ENCODE measurements around the gene SMARCA5. TPM values are rescaled to one million over a fixed set of nuclear protein-coding genes. Genes with fewer than 3 reads are reported as not detected.
A peak's percentile ranks its signal among the peaks of the same experiment; 100 is the strongest.

Gene SMARCA5
- total and polyA plus RNA-seq, 7 donors: 9.6 to 46.4 (median 35.3) TPM

DNA sequence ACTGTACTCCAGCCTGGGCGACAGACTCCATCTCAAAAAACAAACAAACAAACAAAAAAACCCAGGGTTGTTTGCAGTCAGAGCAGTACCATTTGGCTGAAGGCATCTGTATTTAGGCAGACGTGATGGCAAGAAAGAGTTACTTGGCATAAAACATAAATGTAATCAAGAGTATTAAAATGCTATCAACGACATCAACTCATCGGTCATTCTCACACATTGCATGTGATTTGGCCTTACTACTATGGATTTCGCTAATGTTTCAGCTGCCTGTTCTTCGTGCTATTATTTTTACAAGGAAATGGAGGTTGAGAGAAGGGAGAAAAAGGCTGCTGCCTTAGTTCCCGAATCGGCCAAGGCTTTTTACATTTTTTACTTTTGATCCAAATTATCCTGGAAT is 15.5 kb upstream of the SMARCA5 start:
- H3K9me3 ChIP-seq: no peaks in the 10 kb centered on the region
- DNase-seq: no peak
- no peaks in the 10 kb centered on the region for H3K4me1 ChIP-seq
- 84 to 87% methylated on average over 8 of the region's 8 CpGs for WGBS, 2 donors
- H3K36me3 ChIP-seq: no peaks in the 10 kb centered on the region
- no peak overlapping the region for H3K27ac ChIP-seq
- intact Hi-C loops (cut with DNase I): no loop called here
- TF ChIP-seq, protein P1, sequence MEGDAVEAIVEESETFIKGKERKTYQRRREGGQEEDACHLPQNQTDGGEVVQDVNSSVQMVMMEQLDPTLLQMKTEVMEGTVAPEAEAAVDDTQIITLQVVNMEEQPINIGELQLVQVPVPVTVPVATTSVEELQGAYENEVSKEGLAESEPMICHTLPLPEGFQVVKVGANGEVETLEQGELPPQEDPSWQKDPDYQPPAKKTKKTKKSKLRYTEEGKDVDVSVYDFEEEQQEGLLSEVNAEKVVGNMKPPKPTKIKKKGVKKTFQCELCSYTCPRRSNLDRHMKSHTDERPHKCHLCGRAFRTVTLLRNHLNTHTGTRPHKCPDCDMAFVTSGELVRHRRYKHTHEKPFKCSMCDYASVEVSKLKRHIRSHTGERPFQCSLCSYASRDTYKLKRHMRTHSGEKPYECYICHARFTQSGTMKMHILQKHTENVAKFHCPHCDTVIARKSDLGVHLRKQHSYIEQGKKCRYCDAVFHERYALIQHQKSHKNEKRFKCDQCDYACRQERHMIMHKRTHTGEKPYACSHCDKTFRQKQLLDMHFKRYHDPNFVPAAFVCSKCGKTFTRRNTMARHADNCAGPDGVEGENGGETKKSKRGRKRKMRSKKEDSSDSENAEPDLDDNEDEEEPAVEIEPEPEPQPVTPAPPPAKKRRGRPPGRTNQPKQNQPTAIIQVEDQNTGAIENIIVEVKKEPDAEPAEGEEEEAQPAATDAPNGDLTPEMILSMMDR (IDR thresholded peaks at IDR 0.05): no peak
- no peak for TF ChIP-seq POLR2A (IDR thresholded peaks at IDR 0.05)
- no peak for TF ChIP-seq EP300 (IDR thresholded peaks at IDR 0.05)
- no peak for TF ChIP-seq POLR2AphosphoS5 (IDR thresholded peaks at IDR 0.05)
- H3K27me3 ChIP-seq: no peaks in the 10 kb centered on the region
- no peak overlapping the region for H3K4me3 ChIP-seq

- DNase-seq: no peak
- no peaks in the 10 kb centered on the region for H3K36me3 ChIP-seq
- no peaks in the 10 kb centered on the region for H3K9me3 ChIP-seq
- no peak for TF ChIP-seq EP300 (IDR thresholded peaks at IDR 0.05)
- TF ChIP-seq POLR2A (IDR thresholded peaks at IDR 0.05): no peak
- TF ChIP-seq, protein P1 (IDR thresholded peaks at IDR 0.05): no peak
- no peak for TF ChIP-seq POLR2AphosphoS5 (IDR thresholded peaks at IDR 0.05)
- H3K4me3 ChIP-seq: no peak overlapping the region
- no peaks in the 10 kb centered on the region for H3K4me1 ChIP-seq
- no peak overlapping the region for H3K27ac ChIP-seq
- no peaks in the 10 kb centered on the region for H3K27me3 ChIP-seq
- 53 to 80% methylated on average over 1 of the region's 1 CpG for whole genome bisulfite sequencing, 2 donors
- intact Hi-C loops (cut with DNase I): no loop called here
Measured at GRCh38 chr4:143502231-143502630, 11.3 kb upstream of the SMARCA5 start.

DNA sequence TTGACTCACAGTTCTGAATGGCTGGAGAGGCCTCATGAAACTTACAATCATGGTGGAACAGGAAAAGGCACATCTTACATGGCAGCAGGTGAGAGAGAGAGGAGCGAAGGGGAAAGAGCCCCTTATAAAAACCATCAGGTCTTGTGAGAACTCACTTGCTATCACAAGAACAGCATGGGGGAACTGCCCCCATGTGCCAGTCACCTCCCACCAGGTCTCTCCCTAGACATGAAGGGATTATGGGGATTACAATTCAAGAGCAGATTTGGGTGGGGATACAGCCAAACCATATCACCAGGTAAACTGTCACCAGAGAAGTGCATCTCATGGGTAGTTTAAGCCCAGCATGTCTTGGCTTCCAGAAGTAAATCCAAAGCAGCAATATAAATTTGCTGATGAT is 7.5 kb upstream of the SMARCA5 start:
- no peaks in the 10 kb centered on the region for H3K36me3 ChIP-seq
- no peak overlapping the region for H3K4me3 ChIP-seq
- no peaks in the 10 kb centered on the region for H3K9me3 ChIP-seq
- H3K27me3 ChIP-seq: no peaks in the 10 kb centered on the region
- intact Hi-C loops (cut with DNase I): no loop called here
- 81 to 91% methylated on average over 1 of the region's 1 CpG for WGBS, 2 donors
- no peak overlapping the region for H3K27ac ChIP-seq
- DNase-seq: no peak
- H3K4me1 ChIP-seq: no peaks in the 10 kb centered on the region
- TF ChIP-seq POLR2A (IDR thresholded peaks at IDR 0.05) (no peak), POLR2AphosphoS5 (IDR thresholded peaks at IDR 0.05) (no peak)
- TF ChIP-seq, protein P1 (IDR thresholded peaks at IDR 0.05): no peak

DNA sequence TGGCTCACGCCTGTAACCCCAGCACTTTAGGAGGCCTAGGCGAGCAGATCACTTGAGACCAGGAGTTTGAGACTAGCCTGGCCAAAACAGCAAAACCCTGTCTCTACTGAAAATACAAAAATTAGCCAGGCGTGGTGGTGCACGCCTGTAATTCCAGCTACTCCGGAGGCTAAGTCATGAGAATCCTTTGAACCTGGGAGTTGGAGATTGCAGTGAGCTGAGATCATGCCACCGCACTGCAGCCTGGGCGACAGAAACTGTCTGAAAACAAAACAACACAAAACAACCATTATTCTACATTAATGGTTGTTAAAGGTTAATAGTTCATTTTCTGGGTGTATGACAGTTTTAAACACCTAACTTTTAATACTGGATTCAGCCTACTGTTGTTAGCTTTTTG is 1.6 kb upstream of the SMARCA5 start:
- Histone ChIP-seq H3K27ac (no peak overlapping the region), H3K36me3 (no peaks in the 10 kb centered on the region), H3K4me1 (peaks cover 0 to 25% (median 22%) of the 10 kb centered on the region in 4 donors), H3K27me3 (no peaks in the 10 kb centered on the region), H3K4me3 (no peak overlapping the region), H3K9me3 (no peaks in the 10 kb centered on the region)
- intact Hi-C loops (cut with DNase I): loop anchor here (2.0 kb wide), 1 partner anchor 175 kb away; the partner anchor contains the start of gene GAB1
- DNase-seq: no peak
- 92 to 96% methylated on average over 7 of the region's 7 CpGs for WGBS, 2 donors
- TF ChIP-seq POLR2A (IDR thresholded peaks at IDR 0.05) (no peak), POLR2AphosphoS5 (IDR thresholded peaks at IDR 0.05) (no peak), EP300 (IDR thresholded peaks at IDR 0.05) (no peak)
- TF ChIP-seq, protein P1 (IDR thresholded peaks at IDR 0.05): no peak

- WGBS, 2 donors: 0% methylated on average over 18 of the region's 18 CpGs
- TF ChIP-seq POLR2AphosphoS5 (IDR thresholded peaks at IDR 0.05): no peak
- TF ChIP-seq, protein P1 (IDR thresholded peaks at IDR 0.05): no peak
- TF ChIP-seq POLR2A (IDR thresholded peaks at IDR 0.05): no peak
- no peak for TF ChIP-seq EP300 (IDR thresholded peaks at IDR 0.05)
Measured at GRCh38 chr4:143512978-143513313, 556 bp upstream of the SMARCA5 start.

More at GRCh38 chr4:143512978-143513313, 556 bp upstream of the SMARCA5 start:
- H3K27ac ChIP-seq: peak overlapping the region; percentile 96 to 100 (median 98)
- no peaks in the 10 kb centered on the region for H3K27me3 ChIP-seq
- H3K9me3 ChIP-seq: no peaks in the 10 kb centered on the region
- H3K4me1 ChIP-seq: peaks cover 0 to 35% (median 31%) of the 10 kb centered on the region in 4 donors
- intact Hi-C loops (cut with DNase I): loop anchor here (2.0 kb wide), 1 partner anchor 176 kb away; the partner anchor contains the start of gene GAB1
- H3K4me3 ChIP-seq: peak overlapping the region; percentile 81 to 98 (median 94)
- peaks cover 0 to 7% (median 0%) of the 10 kb centered on the region in 4 donors for H3K36me3 ChIP-seq
- no peak for DNase-seq
